Kidney (tissue), 14 donors: ENCODE measurements around the gene ARID1B. TPM values are rescaled to one million over a fixed set of nuclear protein-coding genes. Genes with fewer than 3 reads are reported as not detected.

ENCODE experiments used
- DNase-seq, 5 donors: peaks; one replicate each; pipeline ENCODE4 v3.0.0-alpha.2; 2013 to 2020
- FAIRE-seq: peaks from 2 replicates; lab custom pipeline; 2012; peaks lifted over from hg19 to GRCh38; lab: Jason Lieb, UNC
- H3K27ac ChIP-seq, 2 donors: one replicate each; pipeline ENCODE4 v1.7.0; 2013; ENCODE audit warnings: low read depth in 2 of 2, low read length in 2 of 2, inconsistent platforms in 1 of 2
- H3K27me3 ChIP-seq: one replicate; pipeline ENCODE4 v1.7.1; 2013; ENCODE audit warnings: low read length, inconsistent platforms; ENCODE audit not compliant: control insufficient read depth, insufficient read depth
- H3K36me3 ChIP-seq, 3 donors: one replicate each; pipeline versions ENCODE4 v1.7.0 to v1.7.1; 2013; ENCODE audit warnings: low read length in 3 of 3, control low read depth in 1 of 3, inconsistent platforms in 1 of 3; ENCODE audit not compliant: insufficient read depth in 3 of 3, control insufficient read depth in 2 of 3
- H3K4me1 ChIP-seq, 3 donors: one replicate each; pipeline versions ENCODE4 v1.7.0 to v1.7.1; 2013; ENCODE audit warnings: low read length in 3 of 3, inconsistent platforms in 1 of 3, low read depth in 1 of 3; ENCODE audit not compliant: control insufficient read depth in 2 of 3, insufficient read depth in 2 of 3
- H3K4me3 ChIP-seq, 3 donors: one replicate each; pipeline versions ENCODE4 v1.7.0 to v1.8.1; 2013; ENCODE audit warnings: low read length in 3 of 3, control low read depth in 1 of 3, inconsistent platforms in 1 of 3
- H3K9ac ChIP-seq, 3 donors: one replicate each; pipeline versions ENCODE4 v1.7.0 to v1.7.1; 2013; ENCODE audit warnings: low read length in 3 of 3, control low read depth in 1 of 3, inconsistent platforms in 1 of 3
- H3K9me3 ChIP-seq, 3 donors: one replicate each; pipeline versions ENCODE4 v1.7.0 to v1.7.1; 2013; ENCODE audit warnings: low read length in 3 of 3, control low read depth in 1 of 3, inconsistent platforms in 1 of 3; ENCODE audit not compliant: control insufficient read depth in 2 of 3, insufficient read depth in 1 of 3
- CTCF ChIP-seq: IDR thresholded peaks from 3 replicates; pipeline ENCODE4 v1.5.1; 2012; ENCODE audit warnings: mild to moderate bottlenecking, moderate library complexity, borderline replicate concordance; ENCODE audit not compliant: insufficient read depth; ENCODE audit errors: extremely low read depth
- intact Hi-C: fragments of 100-400 bp; cut with DNase I; formaldehyde crosslinking; loops from one replicate; pipeline ENCODE4 v1.11.1; 2022
- polyA plus RNA-seq: library from polyadenylated mRNA; stranded (reverse); fragments of 350-450 nt; fragmentation: Illumina TruSeq; extraction: RNeasy Lipid Tissue Mini Kit (QIAGEN cat#74804); gene quantifications from one replicate; pipeline ENCODE4 v1.2.3, GENCODE V29; 2014; ENCODE audit warnings: low read depth, low replicate concordance; ENCODE audit not compliant: insufficient read depth
- total RNA-seq: library from RNA; stranded (reverse); fragmentation: NEBNext Ultra II Directional; extraction: Animal tissue kit (Norgen Biotek cat#: 25700); gene quantifications from one replicate; pipeline ENCODE4 v1.2.1, GENCODE V29; 2021
- donor health status: control.
- donor health status: control.
- donor health status: control.
- donor health status: control.
- donor health status: control.
- donor health status: DM: yes; HTN: yes; CAD: no.
- donor health status: Normal renal cell carcinoma (clear cell type).

The ARID1B gene
- total and polyA plus RNA-seq, 2 donors from 2014 or later, result 16.4 to 110 TPM

GRCh38 chr6:156905801-156906200, 128.6 kb downstream of the ARID1B start:
- Histone ChIP-seq H3K4me1 (peaks cover 0 to 3% (median 3%) of the 10 kb centered on the region in 3 donors), H3K27ac (no peak overlapping the region), H3K9ac (no peak overlapping the region), H3K36me3 (no peaks in the 10 kb centered on the region), H3K27me3 (no peaks in the 10 kb centered on the region), H3K4me3 (no peak overlapping the region), H3K9me3 (no peaks in the 10 kb centered on the region)
- intact Hi-C loops, result no loop called here
- DNase-seq, result no peak
- FAIRE-seq, result no peak
- TF ChIP-seq CTCF, result no peak

GRCh38 chr6:156906451-156906850, 129.3 kb downstream of the ARID1B start:
- Histone ChIP-seq H3K27me3 (no peaks in the 10 kb centered on the region), H3K9me3 (no peaks in the 10 kb centered on the region), H3K27ac (no peak overlapping the region), H3K36me3 (no peaks in the 10 kb centered on the region), H3K4me1 (peaks cover 0 to 3% (median 3%) of the 10 kb centered on the region in 3 donors), H3K4me3 (no peak overlapping the region), H3K9ac (no peak overlapping the region)
- FAIRE-seq (no peak), DNase-seq (no peak)
- intact Hi-C loops, result no loop called here
- TF ChIP-seq CTCF, result no peak

- Histone ChIP-seq H3K4me3 (no peak overlapping the region), H3K27ac (no peak overlapping the region), H3K9me3 (no peaks in the 10 kb centered on the region), H3K36me3 (no peaks in the 10 kb centered on the region), H3K9ac (no peak overlapping the region), H3K27me3 (no peaks in the 10 kb centered on the region), H3K4me1 (no peaks in the 10 kb centered on the region)
- no peak for TF ChIP-seq CTCF
- FAIRE-seq (no peak), DNase-seq (no peak)
- intact Hi-C loops, result no loop called here
These were observed 132.2 kb downstream of the ARID1B start for GRCh38 chr6:156909212-156910010.
